GM18519 (cell line): ENCODE results near the gene POC1B.

Experiments used
- ATAC-seq: cut with Tn5 transposase; IDR thresholded peaks from one replicate; pipeline ENCODE4 v1.9.1; 2021; ENCODE audit warnings: mild to moderate bottlenecking, moderate library complexity; ENCODE audit not compliant: unreplicated experiment, low FRiP score

Gene POC1B

DNA sequence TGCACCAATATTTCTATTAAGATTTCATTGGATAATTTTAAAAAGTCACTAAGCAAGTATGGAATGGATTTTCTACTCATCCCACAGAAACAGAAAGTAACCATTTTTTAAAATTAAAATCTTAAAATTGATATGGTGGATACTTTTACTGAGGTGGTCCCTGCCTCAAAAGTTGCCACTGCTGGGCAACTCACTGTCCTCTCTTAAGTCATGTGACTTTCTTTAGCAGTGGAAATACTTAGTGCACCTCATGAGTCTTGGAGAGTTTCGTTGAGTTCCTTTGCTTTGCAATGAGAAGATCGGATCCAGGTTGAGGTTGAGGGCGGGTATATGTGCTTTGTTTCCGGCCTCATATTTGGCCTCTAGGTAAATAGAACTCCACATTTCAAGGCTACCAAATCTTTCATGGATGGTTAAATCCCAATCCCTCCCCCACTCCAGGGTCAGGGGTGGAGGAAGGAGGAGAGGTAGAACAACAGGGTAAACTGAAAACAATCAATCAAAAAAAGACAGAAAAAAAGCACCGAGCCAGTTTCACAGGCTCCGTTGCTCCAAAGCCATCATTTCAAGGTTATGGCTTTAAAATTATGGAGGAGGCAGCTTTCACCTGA, 134.0 kb downstream of the POC1B start:
- ATAC-seq: no peak

DNA sequence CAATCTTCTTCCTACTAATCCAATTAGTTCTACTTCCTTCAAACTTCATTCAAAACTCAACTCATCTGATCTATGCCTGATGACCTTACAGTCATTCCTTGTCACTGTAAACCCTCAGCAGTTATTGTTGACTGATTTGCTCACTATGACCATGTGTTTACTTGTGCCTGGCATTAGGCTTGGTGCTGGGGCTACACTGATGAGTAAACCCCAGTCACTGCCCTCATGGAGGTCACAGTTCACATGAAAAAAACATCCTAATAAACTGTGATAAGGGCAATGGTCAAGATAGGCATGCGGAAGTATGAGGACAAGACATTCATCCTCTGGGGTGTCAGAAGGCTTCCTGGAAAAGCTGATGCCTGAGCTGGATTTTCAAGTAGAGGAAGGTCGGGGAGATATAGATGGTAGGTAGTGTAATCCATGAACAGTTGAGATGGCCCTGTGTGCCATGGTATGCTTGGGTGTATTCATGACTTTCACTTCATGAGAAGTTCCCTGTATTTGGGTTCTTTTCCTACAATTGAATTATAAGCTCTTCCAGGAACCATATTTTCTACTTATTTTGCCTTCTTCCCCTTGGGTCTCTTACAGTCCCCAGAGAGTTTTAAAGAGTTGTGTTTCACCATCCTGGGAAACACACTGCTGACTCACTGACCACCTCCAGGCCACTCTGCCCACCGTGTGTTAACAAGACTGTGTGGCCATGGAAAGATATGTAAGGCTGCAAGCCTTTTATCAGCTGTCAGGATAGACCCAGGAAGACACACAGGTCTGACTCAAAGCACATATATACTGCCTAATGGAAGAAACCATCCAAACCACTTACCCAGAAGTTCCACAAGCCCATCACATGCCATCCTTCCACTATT, 134.8 kb downstream of the POC1B start:
- ATAC-seq: no peak

DNA sequence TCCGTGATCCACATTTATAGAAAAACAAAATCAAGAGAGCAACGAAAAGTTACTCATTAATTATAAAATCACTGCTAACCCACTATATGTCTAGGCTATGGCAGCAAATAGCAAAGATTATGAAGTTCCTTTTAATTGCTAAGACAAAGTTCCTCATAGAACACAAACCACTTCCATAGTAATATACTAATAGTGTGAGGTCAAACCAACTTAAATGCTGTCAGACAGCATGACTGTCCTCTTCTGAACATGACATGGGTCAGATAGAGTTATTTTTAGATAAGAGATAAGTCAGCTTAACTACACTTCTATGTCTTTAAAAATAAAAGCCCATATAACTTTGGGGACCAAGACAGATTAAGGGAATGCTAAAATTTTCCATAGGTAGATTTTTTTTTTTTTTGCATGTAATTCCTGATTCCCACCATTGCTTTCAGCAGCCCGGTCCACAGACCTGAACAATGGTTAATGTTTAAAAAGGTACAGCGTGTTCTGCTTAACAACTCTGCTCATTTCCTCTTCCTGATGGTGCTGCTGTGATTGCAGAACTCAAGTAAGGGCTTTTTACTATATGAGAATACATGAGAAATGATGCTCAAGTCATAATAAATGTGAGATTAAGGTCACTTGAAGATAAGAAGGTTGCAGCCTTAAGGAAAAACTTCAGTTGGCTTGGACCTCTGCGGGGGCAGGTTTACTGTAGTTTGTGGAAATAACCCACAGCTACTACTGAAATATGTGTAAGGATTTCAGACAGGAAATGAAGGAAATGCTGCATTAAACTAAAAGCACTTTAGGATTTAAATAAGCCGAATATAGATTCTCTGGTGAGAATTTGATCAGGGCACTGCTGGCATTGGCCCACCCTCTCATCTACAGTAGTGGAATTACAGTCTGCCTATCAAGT, 135.8 kb downstream of the POC1B start:
- ATAC-seq: no peak

DNA sequence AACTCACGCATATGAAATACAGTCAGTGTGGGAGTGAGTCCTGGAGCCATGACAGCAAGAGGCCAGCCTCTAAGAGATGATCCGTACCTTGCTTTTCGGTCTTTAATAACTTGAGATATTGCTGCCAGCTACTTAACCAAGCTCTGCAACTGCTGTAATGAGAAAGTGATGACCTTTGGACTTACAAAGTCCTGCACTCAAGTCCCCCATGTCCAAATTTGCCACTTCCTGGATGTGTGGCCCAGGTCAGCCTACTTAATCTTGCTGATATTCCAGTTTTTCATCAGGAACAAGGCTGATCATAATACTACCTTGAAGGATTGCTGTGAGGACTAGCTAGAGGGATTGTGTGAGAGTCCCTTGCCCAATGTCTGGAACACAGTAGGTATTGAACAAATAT, 139.7 kb downstream of the POC1B start:
- no peak for ATAC-seq

DNA sequence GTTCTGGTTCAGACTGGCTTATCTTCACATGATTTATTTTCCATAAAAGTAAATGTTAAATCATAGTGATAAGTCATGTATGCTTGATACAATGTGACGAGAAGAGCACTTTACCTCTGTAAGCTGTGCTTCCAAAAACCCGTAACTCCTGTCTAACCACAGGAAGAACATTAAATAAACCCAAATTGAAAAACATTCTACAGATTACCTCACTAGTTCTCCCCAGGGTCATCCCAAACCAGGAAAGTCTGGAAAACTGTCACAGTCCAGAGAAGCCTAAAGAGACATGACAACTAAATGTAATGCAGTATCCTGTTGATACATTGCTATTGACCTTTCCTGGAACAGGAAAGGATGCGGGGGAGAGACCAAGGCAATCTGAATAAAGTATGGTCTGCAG, 141.0 kb downstream of the POC1B start:
- ATAC-seq: no peak

DNA sequence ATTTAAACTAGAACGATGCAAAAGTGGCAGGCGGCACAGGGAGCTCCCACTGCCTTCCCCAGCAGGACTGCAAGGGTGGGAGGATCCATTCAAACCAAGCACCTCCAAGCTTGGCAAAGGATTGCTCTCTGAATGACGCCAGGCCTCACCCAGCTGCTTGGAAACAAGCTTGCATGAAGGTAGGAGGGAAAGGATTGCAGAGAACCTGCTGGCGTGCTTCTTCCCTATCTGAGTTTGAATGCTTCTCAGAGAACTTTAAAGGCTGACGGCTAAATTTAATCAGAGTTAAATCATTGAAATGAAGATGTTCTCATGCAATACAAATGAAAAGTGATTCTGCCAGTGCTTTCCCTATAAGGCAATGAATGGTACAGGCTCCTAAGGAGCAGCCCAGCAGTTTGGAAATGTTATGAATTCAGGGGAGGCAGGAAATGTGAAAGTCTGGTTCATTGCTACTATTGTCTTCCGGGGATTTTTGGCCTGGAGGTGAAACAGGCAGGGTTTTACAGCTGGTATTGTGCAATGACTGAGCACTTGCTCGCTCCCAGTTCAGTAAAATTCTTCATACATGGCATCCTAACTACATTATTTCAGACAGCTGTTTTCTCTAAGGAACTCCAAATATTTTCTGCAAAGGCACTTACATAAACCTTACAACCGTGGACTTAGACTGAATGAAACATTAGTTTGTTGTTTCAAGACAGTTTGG, 141.6 kb downstream of the POC1B start:
- no peak for ATAC-seq

DNA sequence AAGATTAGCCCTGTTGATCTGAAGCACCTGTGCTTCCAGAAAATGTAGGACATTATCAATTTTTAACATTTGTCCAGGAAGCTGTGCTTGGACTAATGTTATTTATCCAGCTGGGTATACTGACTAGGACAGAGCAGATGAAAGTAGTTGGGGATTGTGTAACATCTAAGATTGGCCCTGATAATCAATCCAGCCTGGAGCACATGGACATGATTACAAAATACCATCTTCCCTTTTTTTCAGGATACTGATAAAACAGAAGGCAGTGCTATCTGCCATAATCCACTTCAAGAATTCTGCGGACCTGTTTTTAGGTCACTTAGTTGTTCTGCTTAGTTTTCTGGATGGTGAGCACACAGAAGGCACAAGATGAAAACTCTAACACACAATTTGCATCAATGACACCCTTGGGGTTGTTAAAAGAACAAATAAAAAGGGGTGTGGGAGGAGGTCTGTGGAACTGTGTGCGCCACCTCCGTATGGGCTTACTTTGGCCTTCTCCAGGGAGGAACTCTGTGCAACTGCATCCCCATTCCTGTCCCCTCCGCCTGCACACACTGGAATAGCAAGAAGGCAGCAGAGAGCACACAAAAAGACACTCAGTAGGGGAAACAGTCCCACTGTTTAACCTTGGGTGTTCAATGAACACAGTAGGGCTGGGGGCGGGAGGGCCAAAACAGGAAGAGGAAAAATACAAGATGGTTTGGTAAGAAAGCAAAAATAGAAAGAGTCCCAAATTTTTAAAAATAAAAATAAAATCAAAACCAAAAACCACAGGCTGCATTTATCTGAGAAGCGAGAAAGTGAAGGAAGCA, 142.4 kb downstream of the POC1B start:
- no peak for ATAC-seq

DNA sequence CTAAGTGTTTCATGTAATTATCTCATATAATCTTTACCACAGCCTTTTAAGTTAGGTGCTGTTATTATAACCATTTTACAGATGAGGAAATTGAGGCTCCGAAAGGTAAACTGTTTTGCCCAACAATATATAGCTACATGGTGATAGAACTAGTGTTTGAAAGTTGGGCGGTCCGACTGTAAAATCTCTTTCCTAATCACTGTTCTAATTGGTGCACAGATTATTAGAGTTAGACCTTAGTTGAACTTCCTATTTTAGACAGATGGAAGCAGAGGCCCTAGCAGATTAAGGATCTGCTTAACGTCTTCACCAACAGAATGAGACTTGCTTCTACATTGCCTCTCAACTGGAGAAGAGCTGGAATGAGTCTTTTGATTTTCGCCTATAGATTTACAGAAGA, 143.5 kb downstream of the POC1B start:
- no peak for ATAC-seq

DNA sequence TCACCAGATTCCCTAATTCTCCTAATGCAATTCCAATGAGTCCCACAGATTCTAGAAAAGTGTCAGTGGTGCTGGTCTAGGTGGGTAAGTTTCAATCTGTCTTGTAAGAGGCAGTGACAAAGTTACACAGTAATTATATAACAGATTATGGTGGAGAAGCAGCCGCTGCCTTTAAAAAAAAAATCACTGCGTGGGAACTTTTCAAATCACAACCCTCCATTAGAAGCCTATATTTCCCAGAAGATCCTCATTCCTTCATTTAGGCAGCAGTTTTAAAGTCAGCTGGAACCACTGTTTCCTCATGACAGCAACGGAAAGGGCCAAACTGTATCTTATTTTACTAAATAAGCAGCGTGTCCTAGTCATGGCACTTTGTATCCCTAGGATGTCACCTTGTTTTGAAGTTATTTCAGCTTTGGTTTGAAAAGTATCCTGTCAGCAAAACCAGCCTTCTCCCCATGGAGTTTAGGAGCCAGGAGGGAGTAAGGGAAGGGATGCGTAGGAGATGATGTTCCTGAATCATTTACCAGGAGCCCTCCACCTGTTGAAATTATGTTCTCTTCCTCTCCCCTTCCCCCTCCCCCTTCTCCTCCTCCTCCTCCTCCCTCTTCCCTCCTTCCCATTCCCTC, 145.9 kb downstream of the POC1B start:
- no peak for ATAC-seq

DNA sequence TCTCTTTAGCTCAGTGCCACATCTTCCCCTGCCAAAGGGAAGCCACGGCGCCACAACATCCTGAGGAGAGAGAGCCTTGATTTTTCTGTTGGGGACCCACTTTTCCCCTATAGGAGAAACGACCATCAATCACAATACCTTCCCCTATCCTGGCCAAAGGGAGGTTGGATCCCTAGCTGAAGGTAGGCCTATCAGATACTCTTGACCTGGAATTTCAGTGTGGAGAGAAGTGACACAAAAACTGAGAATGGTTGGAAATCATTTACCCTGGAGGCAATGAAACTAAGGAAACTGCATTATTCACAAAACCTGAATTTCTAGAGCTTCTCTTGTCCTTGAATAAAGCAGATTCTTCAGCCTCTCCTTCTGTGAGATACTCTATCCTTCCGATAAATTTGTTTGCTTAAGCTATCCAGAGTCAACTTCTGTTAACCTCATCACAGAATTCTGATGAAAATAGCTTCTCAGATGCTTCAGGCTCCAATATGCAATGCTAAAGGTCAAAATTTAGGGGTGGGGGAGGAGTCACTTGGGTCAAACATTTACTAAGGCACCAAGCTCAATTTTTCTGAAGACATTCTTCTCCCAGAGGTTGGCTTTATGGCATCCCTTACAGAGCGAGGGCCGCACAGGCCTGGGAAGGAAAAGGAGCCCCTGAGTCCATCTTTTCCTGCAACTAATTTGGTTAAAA, 146.6 kb downstream of the POC1B start:
- no peak for ATAC-seq

DNA sequence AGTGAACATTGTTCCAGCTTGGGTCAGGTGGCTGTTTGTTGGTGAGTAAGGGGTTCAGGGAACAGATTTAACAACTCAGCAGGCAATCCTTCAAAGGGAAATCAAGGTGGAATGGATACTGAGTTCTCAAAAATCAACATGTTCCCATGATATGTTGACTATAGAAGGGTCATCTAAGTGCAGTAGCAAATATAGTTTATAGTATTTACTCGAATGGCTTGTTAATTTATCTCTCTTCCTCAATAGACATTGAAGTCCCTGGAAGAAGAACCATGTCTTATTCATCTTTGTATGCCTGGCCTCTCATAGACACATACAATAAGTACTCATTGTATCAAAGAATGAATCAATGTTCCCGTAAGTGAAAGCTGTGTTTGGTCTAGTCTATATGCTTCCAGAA, 149.0 kb downstream of the POC1B start:
- ATAC-seq: no peak

DNA sequence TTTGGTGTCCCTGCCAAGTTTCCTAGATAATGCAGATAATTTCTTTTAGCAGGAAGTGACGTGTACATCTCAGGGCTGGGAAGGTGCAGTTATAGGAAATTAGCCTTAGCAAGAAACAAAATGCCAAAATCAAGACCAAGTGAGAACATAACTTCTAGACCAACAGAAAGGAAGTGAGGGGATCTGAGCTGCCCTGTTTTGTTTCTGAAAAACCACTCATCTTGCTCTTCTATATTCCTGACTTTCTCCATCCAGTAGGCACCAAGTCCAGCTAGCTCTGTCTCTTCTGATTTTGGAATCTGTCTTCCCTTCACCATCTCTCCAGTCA, 149.7 kb downstream of the POC1B start:
- ATAC-seq: no peak

DNA sequence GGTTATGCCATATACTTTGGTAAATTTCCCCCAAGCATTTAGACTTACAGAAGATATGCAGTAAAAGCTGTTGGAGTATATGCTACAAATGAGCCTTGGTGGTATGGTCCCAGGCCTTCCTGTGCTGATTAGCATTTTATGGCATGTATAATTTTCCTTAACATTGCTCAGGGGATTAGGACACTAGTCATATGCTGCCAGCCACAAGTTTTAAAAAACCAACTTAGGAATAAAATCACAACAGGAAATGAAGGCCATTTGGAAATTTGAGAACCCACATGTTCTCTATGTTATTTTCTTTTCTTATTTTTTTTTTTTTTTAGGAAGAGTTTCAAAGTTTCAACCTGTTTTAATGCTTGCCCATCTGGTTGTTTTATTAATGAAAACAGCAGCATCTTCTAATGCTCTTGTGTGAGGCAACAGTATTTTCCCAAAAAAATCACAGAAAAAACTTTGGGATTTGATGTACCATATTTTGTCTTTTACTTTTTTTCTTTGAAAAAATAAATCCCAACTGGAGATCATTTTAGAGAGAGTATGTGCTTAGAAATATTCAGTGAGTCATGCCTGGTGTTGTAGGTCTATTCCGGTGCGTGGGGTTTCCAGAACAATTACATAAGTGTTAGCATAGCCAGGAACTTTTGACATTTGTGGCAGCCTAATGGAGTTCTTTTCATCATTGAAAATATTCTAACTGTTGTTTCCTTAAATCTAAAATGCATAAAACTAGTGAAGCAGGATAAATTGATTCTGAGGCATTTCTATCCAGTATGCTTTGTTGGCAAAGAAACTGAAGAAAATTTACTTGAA, 151.9 kb downstream of the POC1B start:
- ATAC-seq: no peak

DNA sequence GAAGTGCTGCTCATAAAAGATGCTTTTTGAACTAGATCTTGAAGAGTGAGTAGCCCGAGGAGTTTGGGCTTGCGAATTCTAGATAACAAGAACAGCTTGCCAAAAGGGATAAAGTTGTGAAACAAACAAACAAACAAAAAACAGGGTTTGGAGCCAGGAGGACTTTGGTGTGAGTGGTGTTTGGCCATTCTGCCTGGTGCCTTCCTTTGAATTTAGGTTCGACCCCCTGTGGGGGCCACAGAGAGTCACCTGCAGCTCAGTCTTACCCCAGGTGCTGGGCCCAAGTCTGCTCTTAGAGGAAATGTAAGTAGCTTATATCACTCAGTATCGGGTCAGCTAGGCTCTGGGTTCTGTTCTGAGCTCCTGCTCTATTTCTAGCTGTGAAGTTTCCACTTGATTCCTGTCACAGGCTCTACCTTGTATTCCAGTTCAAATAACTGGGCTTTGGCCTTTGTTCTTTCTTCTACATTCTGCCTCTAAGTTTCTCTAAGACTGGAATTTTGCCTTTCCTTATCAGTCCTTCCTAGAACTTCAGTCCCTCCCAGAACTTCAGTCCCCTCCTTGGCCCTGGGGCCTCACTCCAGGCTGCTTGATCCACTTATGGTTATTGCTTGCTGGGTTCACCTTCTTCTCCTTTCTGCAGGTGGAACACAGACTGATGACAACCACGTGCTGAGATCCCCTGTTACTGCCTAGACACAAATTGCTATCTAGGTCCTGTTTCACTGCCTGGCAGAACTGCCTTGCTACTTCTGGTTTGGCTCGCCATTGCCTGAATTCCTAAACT, 153.1 kb downstream of the POC1B start:
- no peak for ATAC-seq

DNA sequence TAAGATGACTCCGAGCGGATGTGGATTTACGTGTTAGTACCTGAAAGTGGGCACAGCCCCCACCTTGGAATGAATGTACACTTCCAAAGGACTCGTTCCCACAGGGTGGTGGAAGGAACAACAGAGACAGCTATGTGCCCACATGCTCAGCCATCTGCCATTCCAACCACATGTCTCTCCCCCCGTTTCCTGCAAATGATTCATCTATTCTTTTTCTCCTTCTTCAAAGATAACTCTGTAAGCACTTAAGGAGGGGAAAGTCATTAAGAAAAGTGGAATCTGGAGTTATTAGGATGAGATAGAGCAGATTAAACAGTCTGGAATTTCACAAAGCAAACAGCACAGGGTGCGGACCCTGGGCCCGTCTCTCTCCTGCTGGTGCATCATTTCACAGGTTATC, 155.0 kb downstream of the POC1B start:
- no peak for ATAC-seq

DNA sequence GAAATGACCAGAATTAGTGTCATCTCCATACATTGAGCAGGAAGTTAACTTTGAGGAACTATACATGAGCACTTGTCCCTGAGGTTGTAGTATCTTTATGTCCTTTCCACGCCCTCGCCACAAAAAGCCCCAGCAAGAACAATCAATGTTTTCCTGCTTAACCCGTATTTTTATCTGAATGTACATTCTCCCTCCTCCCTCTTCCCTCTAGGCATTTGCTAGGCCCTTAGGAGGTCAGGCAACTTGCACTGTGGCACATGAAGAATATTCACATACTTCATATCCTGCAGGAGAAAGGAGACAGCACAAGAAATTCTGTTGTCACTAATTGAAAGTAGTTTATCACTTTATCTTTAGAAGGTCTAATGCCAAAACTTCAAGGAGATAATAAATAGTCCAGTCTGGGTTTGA, 155.4 kb downstream of the POC1B start:
- no peak for ATAC-seq
